Measurements from ENCODE around the gene NRCAM.

The NRCAM gene

GRCh38 chr7:108143658-108144420, 312.4 kb downstream of the NRCAM start:
- TF ChIP-seq, protein P1, sequence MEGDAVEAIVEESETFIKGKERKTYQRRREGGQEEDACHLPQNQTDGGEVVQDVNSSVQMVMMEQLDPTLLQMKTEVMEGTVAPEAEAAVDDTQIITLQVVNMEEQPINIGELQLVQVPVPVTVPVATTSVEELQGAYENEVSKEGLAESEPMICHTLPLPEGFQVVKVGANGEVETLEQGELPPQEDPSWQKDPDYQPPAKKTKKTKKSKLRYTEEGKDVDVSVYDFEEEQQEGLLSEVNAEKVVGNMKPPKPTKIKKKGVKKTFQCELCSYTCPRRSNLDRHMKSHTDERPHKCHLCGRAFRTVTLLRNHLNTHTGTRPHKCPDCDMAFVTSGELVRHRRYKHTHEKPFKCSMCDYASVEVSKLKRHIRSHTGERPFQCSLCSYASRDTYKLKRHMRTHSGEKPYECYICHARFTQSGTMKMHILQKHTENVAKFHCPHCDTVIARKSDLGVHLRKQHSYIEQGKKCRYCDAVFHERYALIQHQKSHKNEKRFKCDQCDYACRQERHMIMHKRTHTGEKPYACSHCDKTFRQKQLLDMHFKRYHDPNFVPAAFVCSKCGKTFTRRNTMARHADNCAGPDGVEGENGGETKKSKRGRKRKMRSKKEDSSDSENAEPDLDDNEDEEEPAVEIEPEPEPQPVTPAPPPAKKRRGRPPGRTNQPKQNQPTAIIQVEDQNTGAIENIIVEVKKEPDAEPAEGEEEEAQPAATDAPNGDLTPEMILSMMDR (IDR thresholded peaks at IDR 0.05; ENCODE audit: low read depth, low read length) = no peak
- DNase-seq (ENCODE audit: extremely low read depth, low read depth) = no peak

GRCh38 chr7:108142675-108143259, 313.5 kb downstream of the NRCAM start:
- DNase-seq (ENCODE audit: extremely low read depth, low read depth) = no peak
- TF ChIP-seq, protein P1 (IDR thresholded peaks at IDR 0.05; ENCODE audit: low read depth, low read length) = no peak

DNA sequence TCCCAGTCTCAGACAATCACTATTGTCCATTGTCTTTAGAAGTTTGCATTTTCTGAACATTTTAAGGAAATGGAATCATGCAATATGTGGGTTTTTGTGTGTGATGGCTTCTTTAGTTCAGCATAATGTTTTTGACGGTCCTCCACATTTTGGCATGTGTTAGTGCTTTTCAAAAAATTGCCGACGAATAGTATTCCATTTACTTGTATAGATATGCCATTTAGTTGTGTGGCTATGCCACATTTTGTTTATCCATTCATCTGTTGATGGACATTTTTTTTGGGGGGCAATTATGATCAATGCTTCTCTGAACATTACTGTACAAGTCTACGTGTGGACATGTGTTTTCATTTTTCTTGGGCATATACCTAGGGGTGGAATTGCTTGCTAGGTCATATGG, 314.1 kb downstream of the NRCAM start:
- DNase-seq (ENCODE audit: extremely low read depth, low read depth) = no peak
- TF ChIP-seq, protein P1 (IDR thresholded peaks at IDR 0.05; ENCODE audit: low read depth, low read length) = no peak

DNA sequence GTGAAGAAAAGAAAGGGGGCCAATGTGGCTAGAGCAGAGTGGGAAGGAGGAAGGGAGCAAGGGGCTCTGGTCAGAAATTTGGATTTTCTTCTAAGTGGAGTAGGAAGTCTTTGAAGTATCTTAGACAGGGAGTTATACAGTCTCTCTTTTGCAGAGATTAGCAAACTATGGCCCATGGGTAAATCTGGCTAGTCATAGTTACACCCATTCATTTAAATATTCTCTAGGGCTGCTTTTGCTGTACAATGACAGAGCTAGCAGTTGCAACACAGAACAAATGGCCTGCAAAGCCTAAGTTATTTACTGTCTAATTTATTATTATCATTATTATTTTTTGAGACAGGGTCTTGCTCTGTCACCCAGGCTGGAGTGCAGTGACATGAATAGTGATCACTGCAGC, 315.6 kb downstream of the NRCAM start:
- TF ChIP-seq, protein P1 (IDR thresholded peaks at IDR 0.05; ENCODE audit: low read depth, low read length) = no peak

GRCh38 chr7:108138911-108139310, 317.3 kb downstream of the NRCAM start:
- TF ChIP-seq, protein P1 (IDR thresholded peaks at IDR 0.05; ENCODE audit: low read depth, low read length) = no peak
- DNase-seq (ENCODE audit: extremely low read depth, low read depth) = no peak

More for the DNA sequence above, 315.6 kb downstream of the NRCAM start:
- no peak for DNase-seq (ENCODE audit: extremely low read depth, low read depth)

GRCh38 chr7:108137993-108138392, 318.2 kb downstream of the NRCAM start:
- DNase-seq (ENCODE audit: extremely low read depth, low read depth) = no peak
- TF ChIP-seq, protein P1 (IDR thresholded peaks at IDR 0.05; ENCODE audit: low read depth, low read length) = no peak

- no peak for DNase-seq (ENCODE audit: extremely low read depth, low read depth)
Measured at GRCh38 chr7:108137040-108137439, 319.2 kb downstream of the NRCAM start.

More at GRCh38 chr7:108137040-108137439, 319.2 kb downstream of the NRCAM start:
- TF ChIP-seq, protein P1 (IDR thresholded peaks at IDR 0.05; ENCODE audit: low read depth, low read length) = no peak

All from AG09319 (cell line).